ENCODE data around the gene IGFBP1. TPM values are rescaled to one million over a fixed set of nuclear protein-coding genes. Genes with fewer than 3 reads are reported as not detected.

The IGFBP1 gene
- total RNA-seq, 2 experiments from 2014 or later: not detected

DNA sequence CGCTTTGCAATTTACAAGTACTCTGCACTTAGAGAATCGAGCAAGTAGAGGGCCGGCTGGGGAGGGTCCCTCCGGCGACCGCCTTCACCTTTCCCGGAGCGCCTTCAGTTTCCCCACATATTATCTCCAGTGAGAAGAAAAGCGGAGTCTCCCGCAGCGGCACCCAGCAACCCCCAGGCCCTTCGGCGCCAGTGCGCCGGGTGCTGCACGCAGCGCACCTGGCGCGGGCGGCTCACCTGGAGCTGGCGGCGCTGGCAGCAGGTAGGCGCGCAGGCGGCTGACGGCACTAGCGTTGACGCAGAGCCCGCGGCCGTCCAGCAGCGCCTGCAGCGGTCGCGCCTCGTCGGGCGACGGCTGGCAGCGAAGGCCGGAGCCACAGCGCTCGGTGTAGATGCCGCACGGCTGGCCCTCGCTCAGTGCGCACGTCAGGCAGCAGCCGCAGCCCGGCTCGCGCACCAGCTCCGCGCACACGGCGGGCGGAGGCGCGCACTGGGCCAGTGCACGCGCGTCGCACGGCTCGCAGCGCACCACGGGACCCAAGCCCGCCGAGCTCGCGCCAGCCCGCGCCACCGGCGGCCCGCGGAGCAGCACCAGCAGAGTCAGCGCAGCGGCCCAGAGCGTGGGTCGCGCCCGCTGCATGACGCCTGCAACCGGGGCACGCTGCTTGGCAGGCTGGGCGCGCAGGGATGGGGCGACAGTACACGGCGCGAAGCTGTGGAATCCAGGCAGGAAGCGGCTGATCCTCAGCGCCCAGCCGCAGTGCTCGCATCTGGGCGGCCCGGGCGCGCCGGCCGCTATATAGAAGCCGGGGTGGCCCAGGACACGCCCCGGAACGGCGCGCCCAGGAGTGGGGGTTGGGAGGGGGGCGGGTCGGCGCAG, 32.5 kb downstream of the IGFBP1 start, which contains the start of gene IGFBP3:
Gene IGFBP3, minus strand, starts transcription at position 771 of the 879 bp plus-strand sequence. Its CDS starts 132 bp downstream, at position 639.
- DNase-seq (peak; percentile 63), ATAC-seq (ENCODE audit: low read depth) (peak; percentile 59)
- H3K27ac Mint-ChIP-seq: peak within 1 kb of the TSS; percentile 77
- peaks cover 26% of the 10 kb centered on the region for H3K4me1 Mint-ChIP-seq
- peak within 1 kb of the TSS; percentile 79 for H3K4me3 Mint-ChIP-seq
- no peaks in the 10 kb centered on the region for H3K36me3 Mint-ChIP-seq
- H3K27me3 Mint-ChIP-seq: peaks cover 51% of the 10 kb centered on the region
- H3K9me3 Mint-ChIP-seq: no peaks in the 10 kb centered on the region
- POLR2A ChIA-PET: interaction anchor here (2.9 kb wide), 1 partner anchor 20 kb away, joined by 10 read pairs; no protein-coding TSS in a partner anchor

DNA sequence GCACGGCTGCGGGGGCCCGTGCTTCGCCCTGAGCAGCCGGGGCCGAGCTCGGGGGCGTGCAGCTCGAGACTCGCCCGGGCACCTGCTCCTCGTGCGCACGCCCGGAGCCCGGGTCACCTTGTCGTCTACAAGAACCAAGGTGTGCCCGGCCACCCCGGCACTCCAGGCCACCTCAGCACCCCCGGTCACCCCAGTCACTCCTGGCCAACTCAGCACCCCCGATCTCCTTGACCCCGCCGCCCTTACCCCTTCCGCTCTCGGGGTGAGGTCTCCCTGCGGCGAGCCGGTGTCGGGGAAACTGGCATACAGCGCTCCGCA, 33.1 kb downstream of the IGFBP1 start:
- DNase-seq (no peak), ATAC-seq (ENCODE audit: low read depth) (no peak)
- Mint-ChIP-seq H3K9me3 (no peaks in the 10 kb centered on the region), H3K4me3 (peak overlapping the region; percentile 59), H3K4me1 (peaks cover 24% of the 10 kb centered on the region), H3K27ac (no peak overlapping the region), H3K36me3 (no peaks in the 10 kb centered on the region), H3K27me3 (peaks cover 53% of the 10 kb centered on the region)
- POLR2A ChIA-PET: interaction anchor here (2.9 kb wide), 1 partner anchor 19 kb away, joined by 10 read pairs; no protein-coding TSS in a partner anchor

DNA sequence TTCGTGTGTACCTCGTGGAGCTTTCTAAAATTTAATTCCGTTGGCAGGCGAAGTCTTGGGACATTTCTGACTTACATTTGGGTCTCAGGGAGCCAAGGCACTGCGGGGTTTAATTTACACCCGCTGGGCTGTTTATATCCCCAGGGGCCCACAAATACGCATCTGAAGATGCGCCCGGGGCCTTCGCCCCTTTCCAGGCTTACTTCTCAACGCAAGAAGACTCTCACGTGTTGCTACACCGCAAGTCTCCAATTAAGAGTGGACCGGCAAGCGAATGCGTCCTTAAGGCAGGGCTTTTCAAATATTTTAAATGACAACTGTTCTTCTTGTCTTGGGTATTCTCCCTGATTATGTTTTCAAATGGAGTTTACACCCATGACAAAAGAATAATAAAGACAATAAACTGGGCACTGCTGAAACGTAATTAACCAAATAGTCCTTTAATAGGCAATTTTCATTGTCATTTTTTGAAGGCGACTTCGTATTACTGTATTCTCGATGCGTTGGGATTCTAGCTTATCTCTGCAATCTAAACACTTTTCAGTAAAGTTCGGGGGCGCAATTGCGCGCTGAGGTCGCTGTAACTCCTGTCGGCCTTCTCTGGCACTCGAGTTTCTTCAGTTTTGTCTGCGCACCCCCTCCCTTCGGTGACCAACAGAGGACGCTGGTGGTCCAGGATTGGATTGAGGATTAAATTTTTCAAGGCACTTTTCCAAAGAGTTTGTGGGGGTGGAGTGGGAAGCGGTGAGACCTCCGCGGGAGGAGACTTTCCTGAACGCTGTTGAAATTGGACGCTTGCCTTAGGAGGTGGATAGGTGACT, 33.6 kb downstream of the IGFBP1 start:
- DNase-seq (peak; percentile 53), ATAC-seq (ENCODE audit: low read depth) (no peak)
- H3K36me3 Mint-ChIP-seq: no peaks in the 10 kb centered on the region
- H3K9me3 Mint-ChIP-seq: no peaks in the 10 kb centered on the region
- POLR2A ChIA-PET: interaction anchor here (2.9 kb wide), 1 partner anchor 18 kb away, joined by 10 read pairs; no protein-coding TSS in a partner anchor
- peaks cover 24% of the 10 kb centered on the region for H3K4me1 Mint-ChIP-seq
- H3K27ac Mint-ChIP-seq: peak overlapping the region; percentile 77
- H3K4me3 Mint-ChIP-seq: peak overlapping the region; percentile 61
- peaks cover 53% of the 10 kb centered on the region for H3K27me3 Mint-ChIP-seq

DNA sequence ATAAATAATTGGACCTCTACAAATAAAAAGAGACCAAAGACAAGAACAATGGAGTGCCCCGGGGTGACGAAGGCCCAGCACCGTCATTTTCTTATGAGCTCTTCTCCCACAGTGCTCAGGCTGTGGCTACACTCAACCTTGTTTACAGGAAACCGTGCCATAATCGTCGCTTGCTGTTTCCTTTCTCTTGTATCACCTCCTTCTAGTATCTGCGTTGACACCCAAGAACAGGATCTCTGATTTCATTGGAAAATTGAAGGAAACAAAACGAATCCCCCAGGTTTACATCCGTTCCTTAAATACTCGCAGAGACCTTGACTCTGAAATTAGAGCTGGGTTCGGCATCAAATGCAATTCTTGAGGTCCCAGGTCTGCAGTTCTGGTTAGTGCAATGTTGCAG, 34.5 kb downstream of the IGFBP1 start:
- H3K27ac Mint-ChIP-seq: peak overlapping the region; percentile 77
- peak overlapping the region; percentile 61 for H3K4me3 Mint-ChIP-seq
- POLR2A ChIA-PET: interaction anchor here (2.9 kb wide), 1 partner anchor 17 kb away, joined by 10 read pairs; no protein-coding TSS in a partner anchor
- ATAC-seq (ENCODE audit: low read depth): peak; percentile 66
- DNase-seq: no peak
- peaks cover 27% of the 10 kb centered on the region for H3K4me1 Mint-ChIP-seq
- no peaks in the 10 kb centered on the region for H3K36me3 Mint-ChIP-seq
- no peaks in the 10 kb centered on the region for H3K9me3 Mint-ChIP-seq
- peaks cover 48% of the 10 kb centered on the region for H3K27me3 Mint-ChIP-seq

DNA sequence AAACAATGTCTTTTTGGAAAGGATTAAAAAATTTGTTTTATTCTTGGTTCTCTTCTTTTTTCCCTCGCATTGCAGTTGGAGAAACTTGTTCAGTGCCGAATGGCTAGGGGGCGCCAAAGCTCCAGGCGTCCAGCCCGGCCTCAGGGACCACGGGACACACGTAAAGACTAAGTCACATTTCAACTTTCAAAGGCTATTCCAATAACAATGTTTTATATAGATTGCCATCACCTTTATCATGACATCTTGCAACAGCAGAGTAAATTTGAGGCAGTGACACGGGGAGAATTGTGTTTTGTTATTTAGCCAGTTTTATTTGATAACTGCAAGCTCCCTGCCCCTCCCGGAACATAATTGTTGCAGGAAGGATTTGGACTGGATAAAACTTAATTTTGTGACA, 35.0 kb downstream of the IGFBP1 start:
- H3K36me3 Mint-ChIP-seq: no peaks in the 10 kb centered on the region
- POLR2A ChIA-PET: interaction anchor here (2.9 kb wide), 1 partner anchor 17 kb away, joined by 10 read pairs; no protein-coding TSS in a partner anchor
- ATAC-seq (ENCODE audit: low read depth): no peak

DNA sequence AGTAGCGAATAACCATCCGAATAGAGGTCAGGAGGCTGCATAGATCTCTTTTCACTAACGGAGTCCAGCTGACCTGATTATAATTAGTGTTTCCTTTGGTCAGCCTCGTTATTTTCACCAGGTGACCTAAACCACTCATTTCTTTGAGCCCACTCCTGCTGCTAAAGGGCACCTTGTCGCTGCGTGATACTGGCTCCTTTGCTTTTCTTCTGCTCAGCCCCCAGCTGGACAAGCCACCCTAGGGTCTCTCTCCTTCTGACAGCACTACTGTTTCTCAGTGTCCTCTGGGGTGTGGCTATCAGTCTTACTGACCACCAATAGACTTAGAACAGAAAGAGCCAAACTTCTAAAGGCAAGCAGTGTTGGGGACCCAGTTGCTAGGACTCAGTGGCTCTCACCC, 35.5 kb downstream of the IGFBP1 start:
- no peak for ATAC-seq (ENCODE audit: low read depth)
- H3K9me3 Mint-ChIP-seq: no peaks in the 10 kb centered on the region
- POLR2A ChIA-PET: no interaction called here
- no peaks in the 10 kb centered on the region for H3K36me3 Mint-ChIP-seq
- H3K27me3 Mint-ChIP-seq: peaks cover 43% of the 10 kb centered on the region
- DNase-seq: no peak
- no peak overlapping the region for H3K4me3 Mint-ChIP-seq
- peaks cover 27% of the 10 kb centered on the region for H3K4me1 Mint-ChIP-seq
- H3K27ac Mint-ChIP-seq: no peak overlapping the region

More for the DNA sequence above, 35.0 kb downstream of the IGFBP1 start:
- Mint-ChIP-seq H3K9me3 (no peaks in the 10 kb centered on the region), H3K27me3 (peaks cover 46% of the 10 kb centered on the region), H3K4me1 (peaks cover 27% of the 10 kb centered on the region), H3K4me3 (peak overlapping the region; percentile 61), H3K27ac (no peak overlapping the region)
- DNase-seq: peak; percentile 76

DNA sequence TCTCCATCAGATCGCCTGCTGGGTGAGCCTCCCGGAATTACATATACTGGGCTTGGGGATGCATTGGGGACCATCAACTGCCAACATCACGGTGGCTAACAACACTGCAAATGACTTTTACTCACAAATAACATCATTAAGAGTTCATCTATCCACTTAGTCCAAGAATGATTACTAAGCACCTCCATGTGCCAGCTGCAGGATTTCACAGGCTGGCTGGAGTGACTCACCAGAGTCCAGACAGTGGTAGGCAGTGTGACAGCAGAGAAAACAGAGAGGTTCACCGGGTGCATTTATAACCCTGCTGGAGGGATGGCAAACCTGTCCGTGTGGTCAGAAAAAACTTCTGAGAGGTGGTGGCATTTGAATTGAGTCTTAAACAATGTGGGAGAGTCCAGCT, 36.0 kb downstream of the IGFBP1 start:
- no peak for DNase-seq
- Mint-ChIP-seq H3K4me1 (peaks cover 27% of the 10 kb centered on the region), H3K27me3 (peaks cover 38% of the 10 kb centered on the region), H3K27ac (no peak overlapping the region), H3K9me3 (no peaks in the 10 kb centered on the region), H3K36me3 (no peaks in the 10 kb centered on the region), H3K4me3 (no peak overlapping the region)
- POLR2A ChIA-PET: no interaction called here
- no peak for ATAC-seq (ENCODE audit: low read depth)

DNA sequence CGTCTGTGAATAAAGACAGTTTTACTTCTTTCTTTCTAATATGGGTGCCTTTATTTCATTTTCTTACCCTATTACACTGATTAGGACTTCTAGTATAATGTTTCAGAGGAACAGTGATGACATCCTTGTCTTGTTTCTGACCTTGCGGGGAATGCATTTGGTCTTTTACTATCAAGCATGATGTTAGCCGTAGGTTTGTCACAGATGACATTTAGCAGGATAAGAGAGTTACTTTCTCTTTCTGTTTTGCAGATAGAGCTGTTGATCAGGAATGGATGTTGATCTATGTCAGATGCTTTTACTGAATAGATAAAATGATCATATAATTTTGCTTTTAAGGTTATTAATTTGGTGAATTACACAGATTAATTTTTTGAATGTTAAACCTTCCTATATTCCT, 39.4 kb downstream of the IGFBP1 start:
- Mint-ChIP-seq H3K27ac (peak overlapping the region; percentile 73), H3K9me3 (no peaks in the 10 kb centered on the region), H3K4me1 (peaks cover 9% of the 10 kb centered on the region), H3K4me3 (peak overlapping the region; percentile 56), H3K36me3 (no peaks in the 10 kb centered on the region), H3K27me3 (peaks cover 23% of the 10 kb centered on the region)
- DNase-seq: no peak
- no peak for ATAC-seq (ENCODE audit: low read depth)
- POLR2A ChIA-PET: no interaction called here

DNA sequence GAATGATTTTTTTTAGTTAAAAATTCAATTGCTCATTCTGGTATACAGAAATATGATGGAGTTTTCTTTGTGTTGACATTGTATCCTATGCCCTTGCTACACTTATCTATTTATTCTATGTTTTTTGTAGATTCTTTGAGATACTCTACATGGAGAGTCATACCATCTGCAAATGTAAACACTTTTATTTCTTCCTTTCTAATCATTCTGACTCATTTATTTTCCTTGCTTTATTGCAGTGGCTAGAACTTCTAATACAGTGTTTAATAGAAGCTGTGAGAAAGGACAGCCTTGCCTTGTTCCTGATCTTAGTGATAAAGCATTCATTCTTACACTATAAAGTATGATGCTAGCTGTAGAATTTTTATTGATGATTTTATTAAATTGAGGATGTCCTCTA, 42.7 kb downstream of the IGFBP1 start:
- no peak for DNase-seq
- Mint-ChIP-seq H3K4me3 (no peak overlapping the region), H3K27ac (no peak overlapping the region), H3K9me3 (peaks cover 1% of the 10 kb centered on the region), H3K27me3 (peaks cover 21% of the 10 kb centered on the region), H3K36me3 (no peaks in the 10 kb centered on the region), H3K4me1 (peaks cover 2% of the 10 kb centered on the region)
- ATAC-seq (ENCODE audit: low read depth): no peak
- POLR2A ChIA-PET: no interaction called here

DNA sequence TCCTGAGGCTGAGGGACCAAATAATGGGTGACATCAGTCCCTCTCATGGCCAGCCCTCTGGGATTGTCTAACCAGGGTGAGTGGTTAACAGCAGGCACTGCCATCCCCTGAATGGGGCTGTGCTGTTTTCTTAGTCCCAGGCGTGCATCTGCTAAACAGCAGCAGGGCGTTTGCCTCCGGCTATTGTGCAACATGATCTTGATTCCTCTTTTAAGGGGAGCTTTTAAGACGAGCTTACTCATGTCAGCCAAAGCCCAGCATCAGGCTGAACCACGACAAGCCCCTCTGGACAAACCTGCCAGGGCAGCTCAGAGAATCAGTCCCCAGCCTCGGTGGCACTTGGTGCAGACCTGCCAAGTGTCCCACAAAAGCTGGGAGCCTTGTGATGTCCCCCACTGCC, 49.0 kb downstream of the IGFBP1 start:
- POLR2A ChIA-PET: no interaction called here
- Mint-ChIP-seq H3K27ac (no peak overlapping the region), H3K4me3 (no peak overlapping the region), H3K27me3 (peaks cover 23% of the 10 kb centered on the region), H3K36me3 (peaks cover 5% of the 10 kb centered on the region), H3K9me3 (peaks cover 5% of the 10 kb centered on the region), H3K4me1 (peaks cover 13% of the 10 kb centered on the region)
- ATAC-seq (ENCODE audit: low read depth) (no peak), DNase-seq (no peak)

DNA sequence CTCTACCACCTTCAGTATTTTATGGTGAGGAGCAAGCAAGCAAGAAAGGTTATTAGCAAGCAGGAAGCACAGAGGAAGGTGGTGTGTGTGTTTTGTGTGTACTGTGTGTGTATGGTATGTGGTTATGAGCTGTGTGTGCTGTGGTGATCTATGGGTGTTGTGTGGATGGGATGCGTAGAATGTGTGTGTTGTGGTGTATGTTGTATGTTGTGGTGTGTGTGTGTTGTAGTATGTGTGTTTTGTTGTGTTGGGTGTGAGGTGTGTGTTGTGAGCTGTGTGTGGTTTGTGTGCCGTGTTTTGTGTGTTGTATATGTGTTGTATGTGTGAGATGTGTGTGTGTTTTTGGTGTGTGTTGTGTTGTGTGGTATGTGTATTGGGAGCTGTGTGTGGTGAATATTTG, 49.6 kb downstream of the IGFBP1 start:
- POLR2A ChIA-PET: interaction anchor here (0.5 kb wide), 1 partner anchor 162 kb away, joined by 3 read pairs; no protein-coding TSS in a partner anchor
- peaks cover 17% of the 10 kb centered on the region for H3K27me3 Mint-ChIP-seq
- no peak overlapping the region for H3K27ac Mint-ChIP-seq

DNA sequence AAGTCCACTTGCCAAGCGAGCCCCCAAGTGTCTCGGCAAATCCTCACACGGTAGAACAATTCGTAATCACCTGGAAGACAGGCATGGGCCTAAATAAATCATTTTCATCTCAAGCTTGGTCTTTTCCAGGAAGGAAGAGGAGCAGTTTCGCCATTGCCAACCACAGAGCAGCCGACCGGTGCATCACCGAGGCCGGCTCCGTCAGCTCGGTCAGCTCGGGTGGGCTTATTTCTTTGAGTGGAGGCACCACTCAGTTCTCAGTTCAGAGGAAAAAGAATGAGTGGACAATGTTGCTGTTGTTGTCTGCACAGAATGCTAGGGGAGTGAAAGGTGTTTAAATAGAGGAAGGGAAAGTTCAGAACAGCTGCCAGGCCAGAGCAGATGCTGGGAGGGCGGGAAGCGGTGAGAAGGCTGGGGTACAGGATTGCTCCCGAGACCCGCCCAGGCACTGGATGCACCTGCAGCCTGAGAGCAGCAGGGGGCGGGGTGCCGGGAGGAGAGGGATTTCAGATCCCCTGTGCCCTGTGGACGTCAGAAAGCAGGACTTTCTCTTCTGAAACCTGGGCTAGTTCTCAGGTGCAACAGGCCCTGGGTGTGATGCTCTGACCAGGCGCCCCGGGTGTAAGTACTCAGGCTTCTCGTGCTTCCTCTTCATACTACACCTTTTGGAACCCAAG, 50.5 kb downstream of the IGFBP1 start:
- POLR2A ChIA-PET: no interaction called here
- Mint-ChIP-seq H3K4me3 (no peak overlapping the region), H3K27me3 (peaks cover 12% of the 10 kb centered on the region)

More for the DNA sequence above, 49.6 kb downstream of the IGFBP1 start:
- no peak overlapping the region for H3K4me3 Mint-ChIP-seq
- peaks cover 5% of the 10 kb centered on the region for H3K9me3 Mint-ChIP-seq
- ATAC-seq (ENCODE audit: low read depth) (no peak), DNase-seq (no peak)
- H3K4me1 Mint-ChIP-seq: peaks cover 13% of the 10 kb centered on the region
- peaks cover 5% of the 10 kb centered on the region for H3K36me3 Mint-ChIP-seq

DNA sequence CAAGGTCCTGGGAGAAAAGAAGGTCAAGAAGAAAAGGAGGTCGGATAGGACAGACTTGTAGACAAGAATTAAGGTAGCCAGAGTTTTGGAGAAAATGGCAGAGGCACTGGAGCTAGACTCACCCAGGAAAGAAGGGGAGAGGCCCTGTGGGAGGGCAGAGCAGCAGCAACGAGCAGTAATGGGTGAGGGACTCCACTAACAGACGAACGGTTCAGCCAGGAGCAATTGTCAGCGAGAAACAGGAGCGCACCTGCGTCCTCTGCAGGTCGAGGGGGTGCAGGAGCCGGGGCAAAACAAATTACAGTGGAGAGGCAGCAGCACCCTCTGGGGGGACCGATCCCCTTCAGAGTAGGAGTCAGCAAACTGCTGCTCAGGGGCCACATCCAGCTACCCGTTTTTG, 51.3 kb downstream of the IGFBP1 start:
- peaks cover 5% of the 10 kb centered on the region for H3K9me3 Mint-ChIP-seq
- H3K4me3 Mint-ChIP-seq: peak overlapping the region; percentile 55
- H3K27ac Mint-ChIP-seq: peak overlapping the region; percentile 73
- no peak for ATAC-seq (ENCODE audit: low read depth)
- DNase-seq: no peak
- H3K27me3 Mint-ChIP-seq: peaks cover 8% of the 10 kb centered on the region
- peaks cover 13% of the 10 kb centered on the region for H3K4me1 Mint-ChIP-seq
- H3K36me3 Mint-ChIP-seq: peaks cover 5% of the 10 kb centered on the region
- POLR2A ChIA-PET: interaction anchor here (1.4 kb wide), 1 partner anchor 18 kb away, joined by 10 read pairs; the partner anchor contains the start of gene IGFBP3

More for the DNA sequence above, 50.5 kb downstream of the IGFBP1 start:
- Mint-ChIP-seq H3K4me1 (peaks cover 13% of the 10 kb centered on the region), H3K36me3 (peaks cover 5% of the 10 kb centered on the region), H3K9me3 (peaks cover 3% of the 10 kb centered on the region), H3K27ac (no peak overlapping the region)
- ATAC-seq (ENCODE audit: low read depth) (no peak), DNase-seq (no peak)

All from activated naive CD8-positive, alpha-beta T cell treated with anti-CD3 and anti-CD28 coated beads, Interleukin-2, amount 10 ng/mL, durations not matched to agents 7 days and 5 days (primary cell).